Kasumi-1 (cell line): ENCODE measurements around the gene CRYBG3.

Experiments
- DNase-seq, 2 experiments: peaks; one replicate each; lab custom pipeline; 2025; lab: John Stamatoyannopoulos, UW

Gene CRYBG3

DNA sequence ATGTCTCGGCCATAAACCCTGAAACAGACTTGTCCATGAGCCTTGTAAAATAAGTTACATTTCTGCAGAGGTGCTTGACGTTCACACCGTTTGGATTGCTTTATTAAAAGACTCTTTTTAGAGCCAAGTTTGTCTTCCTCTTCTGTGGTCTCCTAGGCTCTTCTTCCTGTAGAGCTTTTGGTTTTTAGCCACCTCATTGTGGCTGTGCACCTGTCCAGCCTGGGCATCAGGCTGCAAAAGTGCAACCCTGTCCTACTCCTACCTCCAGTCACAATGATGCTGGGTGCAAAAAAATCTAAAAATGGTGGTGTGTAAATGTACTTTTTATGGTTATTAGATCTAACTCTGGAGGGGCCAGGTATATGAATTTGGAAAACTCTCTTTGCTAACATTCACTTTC is 153.2 kb downstream of the CRYBG3 start:
- DNase-seq = no peak

DNA sequence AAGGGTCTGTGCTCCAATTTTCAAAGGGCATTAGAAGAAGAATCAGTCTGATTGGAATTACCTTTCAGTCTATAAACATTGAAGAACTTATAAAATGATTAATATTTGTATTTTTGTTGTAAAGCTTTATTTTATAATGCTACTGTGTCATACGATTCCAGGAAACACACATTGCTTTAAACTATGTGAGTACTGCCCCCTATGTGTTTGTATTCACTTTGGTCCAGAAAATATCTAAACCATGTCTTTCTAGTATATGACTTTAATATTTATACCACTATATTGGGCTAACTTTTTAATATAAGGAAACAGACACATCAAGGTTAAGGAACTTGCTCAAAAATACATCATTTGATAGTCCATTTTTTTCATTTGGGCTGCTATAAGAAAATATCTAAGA is 153.7 kb downstream of the CRYBG3 start:
- DNase-seq = peak in 1 of 2 experiments; percentile 22

DNA sequence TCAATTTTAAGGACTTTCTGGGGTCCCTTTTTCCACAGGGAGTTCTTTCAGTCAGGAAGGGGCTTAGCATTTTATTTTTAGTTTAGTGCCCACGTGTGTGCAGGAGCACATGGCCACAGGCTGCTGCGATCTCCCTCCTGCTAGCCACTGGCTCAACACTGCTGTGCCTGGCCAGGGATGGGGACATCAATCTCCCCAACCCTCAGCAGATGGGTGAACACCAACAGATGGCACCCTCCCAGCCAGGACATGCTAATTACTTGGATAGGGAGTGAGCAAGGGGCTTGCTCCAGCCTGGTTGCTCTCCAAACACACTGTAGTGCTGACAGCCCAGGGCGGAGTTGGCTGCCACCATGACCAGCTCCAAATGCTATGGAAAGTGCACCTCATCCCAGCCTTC is 157.8 kb downstream of the CRYBG3 start:
- no peak for DNase-seq

DNA sequence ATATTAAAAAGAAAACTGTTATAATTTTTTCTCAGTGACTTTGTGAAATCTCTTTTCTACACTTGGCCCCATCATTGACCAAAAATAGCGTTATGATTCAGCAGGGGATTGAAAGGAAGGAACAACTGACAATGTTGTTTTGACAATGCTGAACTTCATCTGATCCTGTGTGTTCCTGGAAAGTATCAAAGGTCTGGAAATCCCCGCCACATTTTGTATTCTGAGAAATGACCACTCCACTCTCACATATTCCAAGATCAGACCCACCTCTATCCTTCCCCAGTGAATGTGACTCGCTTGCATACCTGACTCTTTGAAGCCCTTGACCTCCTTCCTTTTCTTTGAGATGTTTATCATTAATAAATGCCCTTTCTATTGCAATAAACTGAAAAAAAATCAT is 160.1 kb downstream of the CRYBG3 start:
- no peak for DNase-seq

DNA sequence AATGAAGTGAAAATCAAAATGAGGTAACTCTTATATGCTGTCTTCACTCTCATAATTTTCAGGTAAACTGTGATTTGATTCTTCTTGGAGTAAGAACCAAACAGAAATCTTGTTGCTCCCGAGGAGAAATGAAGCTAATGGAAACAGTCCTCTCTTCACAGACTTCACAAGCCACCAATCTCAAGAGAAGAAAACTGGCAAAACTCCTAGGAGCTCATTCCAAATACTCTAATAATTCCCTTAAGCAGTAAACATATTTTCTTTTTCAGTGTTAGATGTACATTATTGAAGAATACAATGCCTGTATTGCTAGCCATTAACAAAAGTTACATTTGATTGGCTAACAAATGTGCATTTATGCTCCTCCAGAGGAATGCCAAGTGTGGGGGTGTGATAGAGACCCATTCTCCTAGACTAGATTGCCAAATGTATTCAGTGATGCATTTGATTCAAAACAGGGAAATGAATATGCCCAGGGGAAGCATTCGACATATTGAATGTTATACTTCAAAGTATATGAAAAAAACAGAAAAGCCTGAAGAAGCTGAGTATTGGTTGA is 162.2 kb downstream of the CRYBG3 start:
- DNase-seq = no peak

DNA sequence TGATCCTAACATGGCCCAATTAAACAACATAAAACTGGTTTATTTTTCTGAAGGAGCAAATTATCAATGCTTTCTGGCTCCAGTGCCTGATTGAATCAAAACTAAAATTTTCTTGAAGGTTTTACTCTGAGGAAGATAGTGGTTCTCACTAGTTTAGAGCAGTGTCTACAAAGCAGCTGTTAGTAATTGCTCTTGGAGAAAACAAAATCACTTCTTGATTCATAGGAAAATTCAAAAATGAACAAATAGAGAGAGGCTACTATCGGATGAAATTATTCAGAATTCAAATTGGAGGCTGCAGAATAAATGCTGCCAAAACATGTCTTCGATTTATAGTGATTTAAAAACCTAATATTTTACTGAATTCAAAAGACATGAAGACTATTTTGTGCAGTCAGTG is 165.5 kb downstream of the CRYBG3 start:
- no peak for DNase-seq

DNA sequence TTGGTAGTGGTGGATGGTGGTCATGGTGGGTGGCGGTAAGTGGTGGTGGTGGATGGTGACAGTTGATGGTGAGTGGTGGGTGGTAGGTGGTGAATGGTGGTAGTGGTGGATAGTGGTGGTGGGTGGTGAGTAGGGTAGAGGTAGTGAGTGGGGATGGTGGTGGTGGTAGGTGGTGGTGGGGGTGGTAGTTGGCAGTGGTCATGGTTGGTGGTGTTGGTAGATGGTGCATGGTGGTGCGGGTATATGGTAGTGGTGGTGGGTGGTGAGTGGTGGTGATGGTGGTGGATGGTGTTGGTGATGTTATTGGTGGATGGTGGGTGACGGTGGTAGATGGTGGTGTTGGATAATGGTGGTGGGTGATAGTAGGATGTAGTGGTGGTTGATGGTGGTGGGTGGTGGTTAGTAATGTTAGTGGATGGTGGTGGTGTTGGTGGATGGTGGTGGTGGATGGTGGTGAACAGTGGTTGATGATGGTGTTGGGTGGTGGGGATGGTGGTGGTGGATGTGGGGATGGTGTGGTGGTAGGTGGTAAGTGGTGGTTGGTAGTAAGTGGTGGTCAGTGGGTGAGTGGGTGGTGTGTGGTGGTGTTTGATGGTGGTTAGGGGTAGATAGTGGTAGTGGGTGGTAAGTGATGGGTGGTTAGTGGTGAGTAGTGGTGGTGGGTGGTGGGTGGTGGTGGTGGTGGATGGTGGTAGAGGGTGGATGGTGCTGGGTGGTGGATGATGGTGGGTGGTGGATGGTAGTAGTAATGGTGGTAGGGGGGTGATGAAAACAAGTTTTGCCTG is 167.2 kb downstream of the CRYBG3 start:
- DNase-seq = no peak

DNA sequence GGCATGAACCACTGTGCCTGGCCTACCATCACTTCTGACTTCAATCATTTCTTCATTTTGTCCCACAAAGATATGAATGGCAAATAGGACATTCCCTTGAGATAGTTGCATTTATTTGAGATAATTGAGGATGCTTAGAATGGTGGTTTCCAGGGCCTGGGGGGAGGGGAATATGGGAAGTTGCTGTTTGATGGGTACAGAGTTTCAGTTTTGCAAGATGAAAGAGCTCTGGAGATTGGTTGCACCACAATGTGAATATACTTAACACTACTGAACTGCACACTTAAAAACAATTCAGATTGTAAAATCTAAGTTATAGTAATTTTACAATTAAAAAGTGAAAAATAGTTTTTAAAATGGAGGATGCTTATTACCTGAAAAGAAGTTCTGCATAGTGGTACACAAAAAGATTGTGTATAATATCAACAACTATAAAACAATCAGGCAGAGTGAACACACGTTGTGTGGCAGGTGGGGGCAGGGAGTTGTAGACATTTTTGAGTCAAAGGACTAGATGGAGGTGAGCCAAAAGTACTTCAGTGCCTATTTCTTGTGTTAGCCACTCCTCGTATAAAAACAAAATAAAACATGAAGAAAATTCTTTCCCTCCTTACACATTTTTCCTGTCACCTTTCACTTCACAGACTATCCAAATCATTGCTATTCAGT is 168.9 kb downstream of the CRYBG3 start:
- DNase-seq = no peak

DNA sequence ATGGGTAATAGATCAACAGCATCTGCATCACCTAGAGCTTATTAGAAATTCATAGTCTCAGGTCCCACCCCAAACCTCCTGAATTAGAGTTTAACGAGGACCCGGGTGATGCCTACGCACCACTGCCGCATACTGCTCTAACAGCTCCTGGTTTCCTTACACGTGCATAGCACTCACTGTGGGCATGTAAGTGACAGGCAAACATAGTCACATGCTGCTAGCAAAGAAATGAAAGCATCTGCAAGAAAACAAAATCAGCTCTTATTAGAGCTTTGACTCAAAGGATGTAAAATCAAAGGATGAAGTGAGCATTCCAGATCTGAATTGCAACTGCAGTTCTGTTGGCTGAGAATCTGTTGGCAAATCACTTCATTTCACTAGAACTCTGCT is 169.5 kb downstream of the CRYBG3 start:
- DNase-seq = no peak

DNA sequence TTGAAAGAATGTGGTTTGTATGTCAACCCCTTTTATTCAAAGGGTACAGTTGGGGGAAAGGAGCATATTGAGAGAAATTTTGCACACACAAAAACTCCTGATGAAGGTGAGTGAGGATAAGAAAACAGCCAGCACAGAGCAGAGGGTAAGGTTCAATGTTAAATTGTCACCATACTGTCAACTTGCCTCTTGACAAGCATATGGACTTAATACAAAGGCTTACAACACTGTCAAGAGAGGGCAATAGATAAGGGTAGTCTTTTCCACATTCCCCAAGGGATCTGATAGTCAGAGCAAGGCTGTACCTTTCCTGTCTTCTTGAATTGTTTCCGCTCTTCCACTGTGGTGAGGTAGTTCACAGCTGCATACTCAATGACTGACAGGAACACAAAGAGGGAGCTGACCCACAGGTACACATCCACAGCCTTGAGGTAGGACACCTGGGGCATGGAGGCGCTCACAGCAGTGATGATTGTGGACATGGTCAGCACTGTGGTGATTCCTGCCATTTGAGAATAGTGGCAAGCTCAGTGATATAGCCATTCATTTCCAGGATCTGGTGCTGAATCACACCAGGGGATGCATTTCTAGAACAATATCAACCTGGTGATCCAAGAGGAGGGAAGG is 170.8 kb downstream of the CRYBG3 start:
- DNase-seq = no peak

DNA sequence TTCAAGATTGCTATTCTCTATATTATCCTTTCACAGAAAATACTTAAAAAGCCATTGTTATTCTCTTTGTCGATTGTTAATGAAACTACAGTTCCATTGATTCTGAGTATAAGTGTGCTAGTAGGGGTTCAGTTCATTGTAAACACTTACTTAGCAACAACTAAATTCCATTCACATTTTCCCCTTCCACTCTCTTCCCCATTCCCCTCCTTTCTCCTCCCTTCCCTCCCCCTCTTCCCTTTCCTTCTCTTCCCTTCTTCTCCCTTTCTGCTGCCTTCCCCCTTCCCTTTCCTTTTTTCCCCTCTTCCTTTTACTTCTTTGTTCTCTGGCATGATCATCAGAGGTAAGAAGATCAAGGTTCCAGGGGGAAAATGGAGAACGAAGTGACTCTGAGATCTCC is 171.7 kb downstream of the CRYBG3 start:
- DNase-seq = no peak

DNA sequence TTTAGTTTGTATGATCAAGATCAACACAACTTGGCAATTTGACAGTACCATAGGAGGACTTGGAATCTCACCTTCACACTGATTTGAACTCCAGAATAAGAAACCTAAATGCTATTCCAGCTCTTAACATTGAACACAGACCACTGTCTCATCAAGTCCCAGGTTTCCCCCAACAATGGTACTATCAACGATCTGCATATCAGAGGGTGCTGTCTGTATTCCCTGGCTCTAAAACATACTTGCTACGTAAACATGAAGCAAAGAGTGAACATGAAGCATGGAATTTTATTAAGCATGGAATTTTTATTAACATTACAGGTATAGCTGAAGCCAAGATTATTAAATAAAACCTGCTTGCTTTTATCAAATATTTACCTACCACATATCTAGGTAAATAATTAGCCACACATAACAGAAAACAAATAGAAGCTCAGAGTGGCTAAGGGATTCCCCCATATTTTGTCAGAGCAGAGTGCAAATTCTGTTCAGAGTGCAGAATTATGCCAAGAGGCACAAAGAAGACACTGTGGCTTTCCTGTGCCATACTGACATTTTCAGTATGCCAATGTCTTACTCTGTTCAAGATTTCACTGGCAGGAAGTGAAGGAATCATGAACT is 172.6 kb downstream of the CRYBG3 start:
- no peak for DNase-seq
